ENCODE results near the gene TJP1.

DNA sequence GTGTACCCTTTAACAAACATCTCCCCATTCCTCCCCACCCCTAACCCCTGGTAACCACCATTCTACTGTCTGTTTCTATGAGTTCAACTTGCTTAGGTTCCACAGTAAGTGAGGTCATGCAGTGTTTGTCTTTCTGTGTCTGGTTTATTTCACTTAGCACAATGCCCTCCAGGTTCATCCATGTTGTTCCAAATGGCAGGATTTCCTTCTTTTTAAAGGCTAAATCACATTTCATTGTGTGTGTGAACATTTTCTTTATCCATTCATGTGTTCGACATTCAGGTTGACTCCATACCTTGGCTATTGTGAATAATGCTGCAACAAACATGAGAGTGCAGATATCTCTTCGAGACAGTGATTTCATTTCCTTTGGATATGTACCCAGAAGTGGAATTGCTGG lies 62.7 kb downstream of the TJP1 start:
- TF ChIP-seq, protein P1, sequence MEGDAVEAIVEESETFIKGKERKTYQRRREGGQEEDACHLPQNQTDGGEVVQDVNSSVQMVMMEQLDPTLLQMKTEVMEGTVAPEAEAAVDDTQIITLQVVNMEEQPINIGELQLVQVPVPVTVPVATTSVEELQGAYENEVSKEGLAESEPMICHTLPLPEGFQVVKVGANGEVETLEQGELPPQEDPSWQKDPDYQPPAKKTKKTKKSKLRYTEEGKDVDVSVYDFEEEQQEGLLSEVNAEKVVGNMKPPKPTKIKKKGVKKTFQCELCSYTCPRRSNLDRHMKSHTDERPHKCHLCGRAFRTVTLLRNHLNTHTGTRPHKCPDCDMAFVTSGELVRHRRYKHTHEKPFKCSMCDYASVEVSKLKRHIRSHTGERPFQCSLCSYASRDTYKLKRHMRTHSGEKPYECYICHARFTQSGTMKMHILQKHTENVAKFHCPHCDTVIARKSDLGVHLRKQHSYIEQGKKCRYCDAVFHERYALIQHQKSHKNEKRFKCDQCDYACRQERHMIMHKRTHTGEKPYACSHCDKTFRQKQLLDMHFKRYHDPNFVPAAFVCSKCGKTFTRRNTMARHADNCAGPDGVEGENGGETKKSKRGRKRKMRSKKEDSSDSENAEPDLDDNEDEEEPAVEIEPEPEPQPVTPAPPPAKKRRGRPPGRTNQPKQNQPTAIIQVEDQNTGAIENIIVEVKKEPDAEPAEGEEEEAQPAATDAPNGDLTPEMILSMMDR (IDR thresholded peaks at IDR 0.05): no peak
- no peak for TF ChIP-seq POLR2AphosphoS5 (IDR thresholded peaks at IDR 0.05)
- no peak for TF ChIP-seq EP300 (IDR thresholded peaks at IDR 0.05)

Measured in gastroesophageal sphincter (tissue), 3 donors.